Liver (tissue), 9 donors: ENCODE measurements around the gene HBP1. TPM values are rescaled to one million over a fixed set of nuclear protein-coding genes. Genes with fewer than 3 reads are reported as not detected.
"Not testable (repeated sequence)": the region's sequence is repeated elsewhere in the genome, so short reads cannot be mapped to it uniquely, and the experiment has no call there.

Source experiments
- DNase-seq: peaks from one replicate; pipeline ENCODE4 v3.0.0-alpha.2; 2017; ENCODE audit warnings: low spot score
- H3K27ac ChIP-seq, 2 donors: one replicate each; pipeline ENCODE4 v1.7.0; 2013; ENCODE audit warnings: inconsistent platforms in 2 of 2, low read length in 2 of 2, control low read depth in 1 of 2, low read depth in 1 of 2, mild to moderate bottlenecking in 1 of 2
- H3K27me3 ChIP-seq, 4 donors: one replicate each; pipeline versions ENCODE4 v1.6.1 to v1.7.0; 2013; ENCODE audit warnings: low read length in 3 of 4, inconsistent platforms in 1 of 4, mild to moderate bottlenecking in 1 of 4, moderate library complexity in 1 of 4; ENCODE audit not compliant: control insufficient read depth in 4 of 4, insufficient read depth in 4 of 4
- H3K36me3 ChIP-seq, 4 donors: one replicate each; pipeline versions ENCODE4 v1.6.1 to v1.7.0; 2013; ENCODE audit warnings: low read length in 3 of 4, mild to moderate bottlenecking in 3 of 4, low read depth in 1 of 4, moderate library complexity in 1 of 4; ENCODE audit not compliant: control insufficient read depth in 4 of 4, insufficient read depth in 3 of 4
- H3K4me1 ChIP-seq, 4 donors: one replicate each; pipeline versions ENCODE4 v1.6.1 to v1.7.0; 2013; ENCODE audit warnings: low read length in 3 of 4, mild to moderate bottlenecking in 3 of 4, moderate library complexity in 1 of 4; ENCODE audit not compliant: control insufficient read depth in 4 of 4, insufficient read depth in 4 of 4
- H3K4me3 ChIP-seq, 3 donors: one replicate each; pipeline versions ENCODE4 v1.6.1 to v1.7.0; 2013; ENCODE audit warnings: low read length in 3 of 3, control low read depth in 1 of 3, low read depth in 1 of 3, mild to moderate bottlenecking in 1 of 3
- H3K9ac ChIP-seq, 2 donors: one replicate each; pipeline ENCODE4 v1.7.0; 2013; ENCODE audit warnings: low read length in 2 of 2, mild to moderate bottlenecking in 2 of 2, moderate library complexity in 2 of 2, control low read depth in 1 of 2, low read depth in 1 of 2
- H3K9me3 ChIP-seq, 4 donors: one replicate each; pipeline versions ENCODE4 v1.6.1 to v1.7.0; 2013; ENCODE audit warnings: low read length in 3 of 4; ENCODE audit not compliant: control insufficient read depth in 4 of 4
- FOXA1 ChIP-seq: IDR thresholded peaks from 2 replicates; pipeline ENCODE4 v1.6.1; 2016; ENCODE audit warnings: antibody characterized with exemption
- GABPA ChIP-seq, 2 donors: IDR thresholded peaks in 1 of 2; conservative IDR thresholded peaks in 1 of 2; 2 replicates each; pipeline ENCODE4 v1.6.1; 2016; ENCODE audit warnings: antibody characterized with exemption in 2 of 2, mild to moderate bottlenecking in 1 of 2, moderate library complexity in 1 of 2
- HNF4A ChIP-seq, 2 donors: conservative IDR thresholded peaks; 2 replicates each; pipeline ENCODE4 v1.6.1; 2016; ENCODE audit warnings: antibody characterized with exemption in 2 of 2, mild to moderate bottlenecking in 2 of 2
- HNF4G ChIP-seq: IDR thresholded peaks from 2 replicates; pipeline ENCODE4 v1.6.1; 2016; ENCODE audit warnings: antibody characterized with exemption
- JUND ChIP-seq, 2 donors: IDR thresholded peaks; 2 replicates each; pipeline ENCODE4 v1.6.1; 2016; ENCODE audit warnings: antibody characterized with exemption in 2 of 2
- RXRA ChIP-seq, 2 donors: IDR thresholded peaks; 2 replicates each; pipeline ENCODE4 v1.6.1; 2017 to 2018; ENCODE audit warnings: antibody characterized with exemption in 2 of 2, mild to moderate bottlenecking in 1 of 2
- SP1 ChIP-seq: IDR thresholded peaks from 2 replicates; pipeline ENCODE4 v1.6.1; 2018; ENCODE audit warnings: antibody characterized with exemption, mild to moderate bottlenecking
- YY1 ChIP-seq: IDR thresholded peaks from 2 replicates; pipeline ENCODE4 v1.6.1; 2016; ENCODE audit warnings: antibody characterized with exemption, mild to moderate bottlenecking
- WGBS: extraction: QIAGEN DNeasy Blood & Tissue Kit; methylation state at CpG from one replicate; pipeline ENCODE4 v1.1.7; 2013; 5-methylcytosine and 5-hydroxymethylcytosine counted together
- polyA plus RNA-seq, 2 donors: library from polyadenylated mRNA; stranded (reverse) in 1 of 2; unstranded in 1 of 2; fragments of 200-250 nt in 1 of 2; fragments of >200 nt in 1 of 2; fragmentation: Nextera tagmentation in 1 of 2; extraction: Ambion mirVana in 1 of 2; gene quantifications; one replicate each; pipeline versions ENCODE4 v1.2.1 to v1.2.3, GENCODE V29; 2013 to 2015
- total RNA-seq, 2 donors: library from RNA; depleted of rRNA; stranded (reverse); fragments of >200 nt; gene quantifications; one replicate each; pipeline ENCODE4 v1.2.3, GENCODE V29; 2014
- TF ChIP-seq, protein P1 (sequence below): IDR thresholded peaks from 2 replicates; pipeline ENCODE4 v1.6.1; 2016; ENCODE audit warnings: antibody characterized with exemption
- TF ChIP-seq, protein P2 (sequence below): IDR thresholded peaks from 2 replicates; pipeline ENCODE4 v1.6.1; 2016; ENCODE audit warnings: antibody characterized with exemption, mild to moderate bottlenecking
- TF ChIP-seq, protein P3 (sequence below): IDR thresholded peaks from 2 replicates; pipeline ENCODE4 v1.6.1; 2016; ENCODE audit warnings: antibody characterized with exemption
- TF ChIP-seq, protein P4 (sequence below): IDR thresholded peaks from 2 replicates; pipeline ENCODE4 v1.6.1; 2016; ENCODE audit warnings: antibody characterized with exemption
- donor health status: healthy.
- donor health status: healthy.
- donor health status: healthy.
- donor health status: healthy.
- donor health status: healthy.

Gene HBP1
- total and polyA plus RNA-seq, 4 donors, result 24.6 to 67.9 (median 48.1) TPM

DNA sequence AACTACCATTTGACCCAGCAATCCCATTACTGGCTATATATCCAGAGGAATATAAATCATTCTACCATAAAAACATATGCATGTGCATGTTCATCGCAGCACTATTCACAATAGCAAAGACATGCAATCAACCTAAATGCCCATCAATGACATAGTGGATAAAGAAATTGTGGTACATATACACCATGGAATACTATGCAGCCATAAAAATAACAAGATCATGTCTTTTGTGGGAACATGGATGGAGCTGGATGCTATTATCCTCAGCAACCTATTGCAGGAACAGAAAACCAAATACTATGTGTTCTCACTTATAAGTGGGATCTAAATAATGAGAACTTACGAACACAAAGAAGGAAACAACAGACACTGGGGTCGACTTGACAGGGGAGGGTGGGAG is 78.0 kb downstream of the HBP1 start:
- H3K27me3 ChIP-seq, H3K9ac ChIP-seq, DNase-seq, H3K27ac ChIP-seq, H3K36me3 ChIP-seq, H3K4me1 ChIP-seq, H3K9me3 ChIP-seq, H3K4me3 ChIP-seq: not testable (repeated sequence)
- 98% methylated on average over 3 of the region's 3 CpGs for WGBS

DNA sequence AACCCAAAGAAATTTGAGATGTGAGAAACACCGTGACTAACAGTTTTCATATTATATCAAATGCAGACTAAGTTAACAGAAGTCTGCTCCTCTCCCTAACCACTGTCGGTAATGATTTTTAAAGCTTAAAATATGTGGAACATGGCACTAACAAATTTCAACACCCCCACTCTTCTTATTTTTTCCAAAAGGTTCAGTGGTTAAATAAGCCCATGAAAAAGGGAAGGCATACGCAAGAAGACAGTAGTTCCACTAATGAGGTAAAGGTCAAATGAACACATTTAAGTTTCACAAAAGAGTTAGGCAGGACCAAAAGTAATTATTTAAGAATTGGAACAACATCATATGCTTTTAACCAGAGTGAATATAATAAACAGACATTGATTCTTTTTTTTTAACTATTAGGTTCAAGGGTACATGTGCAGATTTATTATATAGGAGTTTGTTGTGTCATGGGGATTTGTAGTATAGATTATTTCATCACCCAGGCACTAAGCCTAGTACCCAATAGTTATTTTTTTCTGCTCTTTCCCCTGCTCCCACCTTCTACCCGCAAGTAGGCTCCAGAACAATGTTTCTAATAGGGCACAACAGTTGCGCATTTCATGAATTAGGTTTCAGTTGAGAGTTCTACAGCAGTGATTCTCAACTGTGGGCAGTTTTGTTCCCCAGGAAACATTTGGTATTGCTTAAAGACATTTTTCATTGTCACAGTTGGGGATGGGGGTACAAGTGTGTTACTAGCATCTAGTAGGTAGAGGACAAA is 79.9 kb downstream of the HBP1 start:
- Histone ChIP-seq H3K36me3 (peaks cover 0 to 4% (median 1%) of the 10 kb centered on the region in 4 donors), H3K27ac (no peak overlapping the region), H3K4me3 (no peak overlapping the region), H3K4me1 (no peaks in the 10 kb centered on the region), H3K9me3 (no peaks in the 10 kb centered on the region), H3K9ac (no peak overlapping the region), H3K27me3 (no peaks in the 10 kb centered on the region)
- no peak for DNase-seq
- TF ChIP-seq, protein P1, sequence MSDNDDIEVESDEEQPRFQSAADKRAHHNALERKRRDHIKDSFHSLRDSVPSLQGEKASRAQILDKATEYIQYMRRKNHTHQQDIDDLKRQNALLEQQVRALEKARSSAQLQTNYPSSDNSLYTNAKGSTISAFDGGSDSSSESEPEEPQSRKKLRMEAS, result no peak
- TF ChIP-seq HNF4A (conservative IDR thresholded peaks at IDR 0.05) (no peak), GABPA (IDR thresholded peaks at IDR 0.05 in 1 of 2, conservative IDR thresholded peaks at IDR 0.05 in 1 of 2) (no peak)
- WGBS, result 99% methylated on average over 5 of the region's 5 CpGs

DNA sequence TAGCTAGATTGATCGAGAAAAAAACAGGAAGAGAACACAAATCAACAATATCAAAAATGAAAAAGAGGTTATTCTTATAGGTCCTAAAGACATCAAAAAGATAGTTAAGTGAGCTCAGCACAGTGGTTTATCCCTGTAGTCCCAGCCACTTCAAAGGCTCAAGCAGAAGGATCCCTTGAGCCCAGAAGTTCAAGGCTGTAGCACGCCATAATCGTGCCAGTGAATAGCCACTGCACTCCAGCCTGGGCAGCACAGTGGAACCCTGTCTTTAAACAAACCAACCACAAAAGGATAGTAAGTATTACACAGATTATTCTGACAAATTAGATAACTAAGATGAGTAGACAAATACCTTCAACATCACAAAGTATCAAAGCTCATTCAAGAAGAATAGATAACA is 83.2 kb downstream of the HBP1 start:
- Histone ChIP-seq H3K27ac (no peak overlapping the region), H3K4me3 (no peak overlapping the region), H3K9me3 (no peaks in the 10 kb centered on the region), H3K27me3 (no peaks in the 10 kb centered on the region), H3K9ac (no peak overlapping the region), H3K36me3 (peaks cover 0 to 4% (median 3%) of the 10 kb centered on the region in 4 donors), H3K4me1 (no peaks in the 10 kb centered on the region)
- DNase-seq, result no peak
- TF ChIP-seq, protein P2, sequence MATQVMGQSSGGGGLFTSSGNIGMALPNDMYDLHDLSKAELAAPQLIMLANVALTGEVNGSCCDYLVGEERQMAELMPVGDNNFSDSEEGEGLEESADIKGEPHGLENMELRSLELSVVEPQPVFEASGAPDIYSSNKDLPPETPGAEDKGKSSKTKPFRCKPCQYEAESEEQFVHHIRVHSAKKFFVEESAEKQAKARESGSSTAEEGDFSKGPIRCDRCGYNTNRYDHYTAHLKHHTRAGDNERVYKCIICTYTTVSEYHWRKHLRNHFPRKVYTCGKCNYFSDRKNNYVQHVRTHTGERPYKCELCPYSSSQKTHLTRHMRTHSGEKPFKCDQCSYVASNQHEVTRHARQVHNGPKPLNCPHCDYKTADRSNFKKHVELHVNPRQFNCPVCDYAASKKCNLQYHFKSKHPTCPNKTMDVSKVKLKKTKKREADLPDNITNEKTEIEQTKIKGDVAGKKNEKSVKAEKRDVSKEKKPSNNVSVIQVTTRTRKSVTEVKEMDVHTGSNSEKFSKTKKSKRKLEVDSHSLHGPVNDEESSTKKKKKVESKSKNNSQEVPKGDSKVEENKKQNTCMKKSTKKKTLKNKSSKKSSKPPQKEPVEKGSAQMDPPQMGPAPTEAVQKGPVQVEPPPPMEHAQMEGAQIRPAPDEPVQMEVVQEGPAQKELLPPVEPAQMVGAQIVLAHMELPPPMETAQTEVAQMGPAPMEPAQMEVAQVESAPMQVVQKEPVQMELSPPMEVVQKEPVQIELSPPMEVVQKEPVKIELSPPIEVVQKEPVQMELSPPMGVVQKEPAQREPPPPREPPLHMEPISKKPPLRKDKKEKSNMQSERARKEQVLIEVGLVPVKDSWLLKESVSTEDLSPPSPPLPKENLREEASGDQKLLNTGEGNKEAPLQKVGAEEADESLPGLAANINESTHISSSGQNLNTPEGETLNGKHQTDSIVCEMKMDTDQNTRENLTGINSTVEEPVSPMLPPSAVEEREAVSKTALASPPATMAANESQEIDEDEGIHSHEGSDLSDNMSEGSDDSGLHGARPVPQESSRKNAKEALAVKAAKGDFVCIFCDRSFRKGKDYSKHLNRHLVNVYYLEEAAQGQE, result no peak
- TF ChIP-seq HNF4A (conservative IDR thresholded peaks at IDR 0.05), result no peak
- TF ChIP-seq HNF4G, result no peak
- TF ChIP-seq, protein P3, sequence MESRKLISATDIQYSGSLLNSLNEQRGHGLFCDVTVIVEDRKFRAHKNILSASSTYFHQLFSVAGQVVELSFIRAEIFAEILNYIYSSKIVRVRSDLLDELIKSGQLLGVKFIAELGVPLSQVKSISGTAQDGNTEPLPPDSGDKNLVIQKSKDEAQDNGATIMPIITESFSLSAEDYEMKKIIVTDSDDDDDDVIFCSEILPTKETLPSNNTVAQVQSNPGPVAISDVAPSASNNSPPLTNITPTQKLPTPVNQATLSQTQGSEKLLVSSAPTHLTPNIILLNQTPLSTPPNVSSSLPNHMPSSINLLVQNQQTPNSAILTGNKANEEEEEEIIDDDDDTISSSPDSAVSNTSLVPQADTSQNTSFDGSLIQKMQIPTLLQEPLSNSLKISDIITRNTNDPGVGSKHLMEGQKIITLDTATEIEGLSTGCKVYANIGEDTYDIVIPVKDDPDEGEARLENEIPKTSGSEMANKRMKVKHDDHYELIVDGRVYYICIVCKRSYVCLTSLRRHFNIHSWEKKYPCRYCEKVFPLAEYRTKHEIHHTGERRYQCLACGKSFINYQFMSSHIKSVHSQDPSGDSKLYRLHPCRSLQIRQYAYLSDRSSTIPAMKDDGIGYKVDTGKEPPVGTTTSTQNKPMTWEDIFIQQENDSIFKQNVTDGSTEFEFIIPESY, result no peak
- TF ChIP-seq SP1, result no peak
- no peak for TF ChIP-seq JUND (IDR thresholded peaks at IDR 0.05)
- TF ChIP-seq GABPA (IDR thresholded peaks at IDR 0.05 in 1 of 2, conservative IDR thresholded peaks at IDR 0.05 in 1 of 2), result no peak
- TF ChIP-seq, protein P1, result no peak
- no peak for TF ChIP-seq FOXA1
- TF ChIP-seq, protein P4, sequence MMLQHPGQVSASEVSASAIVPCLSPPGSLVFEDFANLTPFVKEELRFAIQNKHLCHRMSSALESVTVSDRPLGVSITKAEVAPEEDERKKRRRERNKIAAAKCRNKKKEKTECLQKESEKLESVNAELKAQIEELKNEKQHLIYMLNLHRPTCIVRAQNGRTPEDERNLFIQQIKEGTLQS, result no peak
- TF ChIP-seq RXRA (IDR thresholded peaks at IDR 0.05), result no peak
- no peak for TF ChIP-seq YY1
- WGBS, result 97% methylated on average over 3 of the region's 3 CpGs
